Measurements from ENCODE around the gene DPH3.

- no peak for TF ChIP-seq AR (CRISPR knock-in tag; IDR thresholded peaks at IDR 0.05)
- TF ChIP-seq ESRRA (CRISPR knock-in tag; IDR thresholded peaks at IDR 0.05; ENCODE audit: borderline replicate concordance), result no peak
These were observed 9.1 kb upstream of the DPH3 start for GRCh38 chr3:16273867-16274266.
